Spleen (tissue), 7 donors: ENCODE data around the gene NACAD.

Source experiments
- CTCF ChIP-seq, 11 experiments: fragments of 200-600 bp in 7 of 11; fragments of 450-650 bp in 4 of 11; sonication (generic) in 4 of 11; IDR thresholded peaks in 8 of 11; conservative IDR thresholded peaks in 3 of 11; 1 replicate in 7 of 11; 2 replicates in 4 of 11; pipeline versions ENCODE4 v1.4.0 to v1.8.0; 2016 to 2021; ENCODE audit warnings: antibody characterized with exemption in 11 of 11, inconsistent platforms in 4 of 11, mild to moderate bottlenecking in 1 of 11
- POLR2A ChIP-seq, 3 donors: fragments of 450-650 bp; IDR thresholded peaks; one replicate each; pipeline ENCODE4 v1.5.1; 2017; ENCODE audit warnings: antibody characterized with exemption in 3 of 3, mild to moderate bottlenecking in 1 of 3
- donor health status: DM: no; HTN: no; CAD: no; lungs with moderate emphysema.
- donor health status: DM: no; HTN: no; CAD: no.
- donor health status: DM: no; HTN: no; CAD: no.

GRCh38 chr7:45092931-45093235, 4.1 kb upstream of the NACAD start:
- no peak for TF ChIP-seq POLR2A (IDR thresholded peaks at IDR 0.05)
- TF ChIP-seq CTCF (IDR thresholded peaks at IDR 0.05 in 8 of 11, conservative IDR thresholded peaks at IDR 0.05 in 3 of 11) = no peak
